Measurements from ENCODE around the gene LSM7.

DNA sequence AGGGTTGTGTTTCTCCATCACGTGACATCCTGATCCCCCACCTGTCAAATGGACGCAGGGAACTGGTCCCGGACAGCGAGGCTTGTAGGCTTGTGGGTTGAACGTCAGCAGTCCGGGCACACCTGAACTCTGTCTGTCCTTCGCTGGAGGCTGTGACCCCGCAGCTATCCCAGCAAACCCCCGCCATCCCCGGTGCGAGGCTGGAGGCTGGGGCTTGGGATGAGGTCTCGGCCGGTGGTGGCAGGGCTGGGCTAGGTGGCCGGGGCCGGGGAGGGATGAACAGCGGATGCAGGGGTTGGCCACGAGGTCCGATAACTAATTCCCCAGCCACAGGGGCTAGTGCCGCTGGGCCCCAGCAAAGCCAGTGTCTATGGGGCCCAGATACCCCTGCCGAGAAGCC, 8.8 kb downstream of the LSM7 start:
- TF ChIP-seq, protein P1, sequence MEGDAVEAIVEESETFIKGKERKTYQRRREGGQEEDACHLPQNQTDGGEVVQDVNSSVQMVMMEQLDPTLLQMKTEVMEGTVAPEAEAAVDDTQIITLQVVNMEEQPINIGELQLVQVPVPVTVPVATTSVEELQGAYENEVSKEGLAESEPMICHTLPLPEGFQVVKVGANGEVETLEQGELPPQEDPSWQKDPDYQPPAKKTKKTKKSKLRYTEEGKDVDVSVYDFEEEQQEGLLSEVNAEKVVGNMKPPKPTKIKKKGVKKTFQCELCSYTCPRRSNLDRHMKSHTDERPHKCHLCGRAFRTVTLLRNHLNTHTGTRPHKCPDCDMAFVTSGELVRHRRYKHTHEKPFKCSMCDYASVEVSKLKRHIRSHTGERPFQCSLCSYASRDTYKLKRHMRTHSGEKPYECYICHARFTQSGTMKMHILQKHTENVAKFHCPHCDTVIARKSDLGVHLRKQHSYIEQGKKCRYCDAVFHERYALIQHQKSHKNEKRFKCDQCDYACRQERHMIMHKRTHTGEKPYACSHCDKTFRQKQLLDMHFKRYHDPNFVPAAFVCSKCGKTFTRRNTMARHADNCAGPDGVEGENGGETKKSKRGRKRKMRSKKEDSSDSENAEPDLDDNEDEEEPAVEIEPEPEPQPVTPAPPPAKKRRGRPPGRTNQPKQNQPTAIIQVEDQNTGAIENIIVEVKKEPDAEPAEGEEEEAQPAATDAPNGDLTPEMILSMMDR (conservative IDR thresholded peaks at IDR 0.05; ENCODE audit: low read depth, low read length): no peak
- no peak for TF ChIP-seq EZH2phosphoT487 (IDR thresholded peaks at IDR 0.05; ENCODE audit: borderline replicate concordance, low read length)

All from PC-3 (cell line).